ENCODE data around the gene SSTR5. TPM values are rescaled to one million over a fixed set of nuclear protein-coding genes. Genes with fewer than 3 reads are reported as not detected.

The SSTR5 gene
- total and polyA plus RNA-seq, 4 donors: not detected

- Histone ChIP-seq H3K36me3 (ENCODE audit: control insufficient read depth in 4 of 4, insufficient read depth in 3 of 4, low read depth in 1 of 4, low read length in 3 of 4) (no peaks in the 10 kb centered on the region), H3K9me3 (ENCODE audit: control insufficient read depth in 4 of 4, low read length in 3 of 4) (no peaks in the 10 kb centered on the region), H3K4me3 (ENCODE audit: low read depth in 1 of 3, low read length in 3 of 3) (no peak overlapping the region), H3K9ac (ENCODE audit: low read depth in 1 of 2, low read length in 2 of 2) (no peak overlapping the region), H3K27me3 (ENCODE audit: control insufficient read depth in 4 of 4, insufficient read depth in 4 of 4, low read length in 3 of 4) (peaks cover 0 to 8% (median 2%) of the 10 kb centered on the region in 4 donors), H3K4me1 (ENCODE audit: control insufficient read depth in 4 of 4, insufficient read depth in 4 of 4, low read length in 3 of 4) (no peaks in the 10 kb centered on the region), H3K27ac (ENCODE audit: low read depth in 1 of 2, low read length in 2 of 2) (no peak overlapping the region)
- no peak for TF ChIP-seq GABPA (IDR thresholded peaks at IDR 0.05 in 1 of 2, conservative IDR thresholded peaks at IDR 0.05 in 1 of 2)
- no peak for TF ChIP-seq HNF4G (IDR thresholded peaks at IDR 0.05)
- no peak for TF ChIP-seq TAF1 (conservative IDR thresholded peaks at IDR 0.05)
- TF ChIP-seq YY1 (IDR thresholded peaks at IDR 0.05): no peak
- no peak for TF ChIP-seq ZBTB33 (IDR thresholded peaks at IDR 0.05)
- TF ChIP-seq REST (IDR thresholded peaks at IDR 0.05): no peak
- TF ChIP-seq MAX (IDR thresholded peaks at IDR 0.05): no peak
- no peak for TF ChIP-seq EGR1 (IDR thresholded peaks at IDR 0.05; ENCODE audit: low read depth in 2 of 2)
- TF ChIP-seq HNF4A (conservative IDR thresholded peaks at IDR 0.05): no peak
- TF ChIP-seq SP1 (IDR thresholded peaks at IDR 0.05): no peak
- TF ChIP-seq RXRA (IDR thresholded peaks at IDR 0.05): no peak
- TF ChIP-seq ATF3 (IDR thresholded peaks at IDR 0.05): no peak
- DNase-seq (ENCODE audit: low spot score): no peak
- WGBS: 82% methylated on average over 22 of the region's 22 CpGs
These were observed 45.1 kb upstream of the SSTR5 start for GRCh38 chr16:1027501-1027815.

- 64% methylated on average over 15 of the region's 15 CpGs for WGBS
- peaks cover 0 to 8% (median 2%) of the 10 kb centered on the region in 4 donors for H3K27me3 ChIP-seq (ENCODE audit: control insufficient read depth in 4 of 4, insufficient read depth in 4 of 4, low read length in 3 of 4)
- H3K27ac ChIP-seq (ENCODE audit: low read depth in 1 of 2, low read length in 2 of 2): no peak overlapping the region
- TF ChIP-seq NR2F2 (IDR thresholded peaks at IDR 0.05): no peak
- no peak for TF ChIP-seq REST (IDR thresholded peaks at IDR 0.05)
- TF ChIP-seq YY1 (IDR thresholded peaks at IDR 0.05): no peak
- no peak for TF ChIP-seq ZBTB33 (IDR thresholded peaks at IDR 0.05)
- TF ChIP-seq MAX (IDR thresholded peaks at IDR 0.05): no peak
- DNase-seq (ENCODE audit: low spot score): no peak
- H3K9me3 ChIP-seq (ENCODE audit: control insufficient read depth in 4 of 4, low read length in 3 of 4): no peaks in the 10 kb centered on the region
- H3K4me1 ChIP-seq (ENCODE audit: control insufficient read depth in 4 of 4, insufficient read depth in 4 of 4, low read length in 3 of 4): no peaks in the 10 kb centered on the region
- H3K4me3 ChIP-seq (ENCODE audit: low read depth in 1 of 3, low read length in 3 of 3): no peak overlapping the region
- no peaks in the 10 kb centered on the region for H3K36me3 ChIP-seq (ENCODE audit: control insufficient read depth in 4 of 4, insufficient read depth in 3 of 4, low read depth in 1 of 4, low read length in 3 of 4)
- H3K9ac ChIP-seq (ENCODE audit: low read depth in 1 of 2, low read length in 2 of 2): no peak overlapping the region
These were observed 44.5 kb upstream of the SSTR5 start for GRCh38 chr16:1028056-1028455.

All from liver (tissue), 9 donors.